Stimulated activated CD4-positive, alpha-beta T cell treated with anti-CD3 and anti-CD28 coated beads, Interleukin-15, amount 100 ng/mL, for 1 hour (primary cell): ENCODE results near the gene C12orf57.

Experiments used
- DNase-seq, 2 donors: peaks; one replicate each; pipeline ENCODE4 v3.0.0-alpha.2; 2020; ENCODE audit warnings: low read depth in 1 of 2, low spot score in 1 of 2

Gene C12orf57

GRCh38 chr12:6952121-6952862 lies 8.5 kb downstream of the C12orf57 start:
- no peak for DNase-seq

- no peak for DNase-seq
Observed at GRCh38 chr12:6952863-6953441, 9.1 kb downstream of the C12orf57 start.

DNA sequence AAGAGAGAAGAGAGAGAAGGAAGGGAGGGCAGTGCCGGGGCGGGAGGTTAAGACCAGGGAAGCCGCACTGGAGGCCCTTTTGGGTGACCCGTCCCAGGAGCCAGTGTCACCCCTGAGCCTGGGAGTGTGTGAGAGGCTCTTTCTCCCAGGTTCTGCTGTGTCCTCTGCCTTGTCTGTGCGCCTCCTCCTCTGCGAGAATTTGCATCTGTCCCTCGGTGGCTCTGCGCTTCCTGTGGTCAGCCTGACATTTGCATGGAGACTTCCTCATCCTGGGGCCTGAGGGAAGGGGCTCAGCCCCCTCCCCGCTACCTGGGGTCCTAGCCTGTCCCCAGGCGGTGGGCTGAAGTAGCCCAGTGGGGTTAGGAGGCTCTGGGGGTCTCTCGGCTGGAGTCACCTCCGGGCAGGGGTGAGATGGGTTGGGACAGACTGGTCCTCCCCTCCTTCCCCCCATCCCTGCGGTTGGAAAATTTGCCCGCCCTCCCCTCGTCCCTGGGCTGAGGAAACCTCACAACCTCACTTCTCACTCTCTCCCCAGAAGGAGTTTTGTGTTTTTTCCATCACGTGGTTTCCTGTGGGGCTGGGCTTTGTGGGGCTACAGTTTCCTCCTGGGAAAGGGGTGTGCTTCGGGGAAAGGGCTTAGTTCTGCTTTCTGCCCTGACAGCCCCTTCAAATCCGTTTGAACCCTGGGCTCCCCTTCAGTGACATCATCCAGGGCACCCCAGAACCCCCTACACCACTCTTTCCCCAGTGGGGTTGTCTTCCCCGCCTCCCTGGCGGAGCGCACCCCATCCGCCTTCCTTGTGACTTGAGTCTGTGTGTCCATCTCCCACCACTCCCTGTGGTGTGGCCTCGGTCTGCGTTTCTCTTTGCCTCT lies 9.9 kb downstream of the C12orf57 start:
- DNase-seq, result peak in 1 of 2 donors; percentile 67

DNA sequence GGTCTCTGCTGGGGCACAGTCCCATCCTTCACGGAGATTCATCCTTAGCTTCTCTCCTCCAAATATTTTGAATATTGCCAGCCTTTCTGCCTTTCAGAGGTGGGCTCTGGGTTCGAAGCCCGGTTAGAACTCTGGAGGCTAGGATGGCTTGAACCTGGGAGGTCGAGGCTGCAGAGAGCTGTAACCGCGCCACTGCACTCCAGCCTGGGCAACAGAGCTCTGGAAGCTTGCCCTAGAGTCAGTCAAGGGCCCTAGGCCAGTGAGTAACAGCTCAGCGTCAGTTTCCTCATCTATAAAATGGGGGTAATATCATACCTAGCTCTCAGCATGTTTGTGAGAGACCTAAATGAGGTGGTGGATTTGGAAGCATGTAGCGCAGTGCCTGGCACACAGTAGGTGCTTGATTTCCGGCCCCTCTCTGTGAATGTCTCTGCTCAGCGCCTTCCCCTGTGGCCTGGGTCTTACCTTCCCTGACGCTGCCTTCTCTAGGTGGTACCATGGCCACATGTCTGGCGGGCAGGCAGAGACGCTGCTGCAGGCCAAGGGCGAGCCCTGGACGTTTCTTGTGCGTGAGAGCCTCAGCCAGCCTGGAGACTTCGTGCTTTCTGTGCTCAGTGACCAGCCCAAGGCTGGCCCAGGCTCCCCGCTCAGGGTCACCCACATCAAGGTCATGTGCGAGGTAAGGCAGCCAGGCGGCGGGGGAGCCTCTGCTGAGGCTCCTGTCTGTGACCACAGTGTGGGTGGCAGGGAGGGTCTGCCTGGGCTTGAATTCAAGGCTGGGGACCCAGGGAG lies 10.7 kb downstream of the C12orf57 start:
- DNase-seq, result no peak

DNA sequence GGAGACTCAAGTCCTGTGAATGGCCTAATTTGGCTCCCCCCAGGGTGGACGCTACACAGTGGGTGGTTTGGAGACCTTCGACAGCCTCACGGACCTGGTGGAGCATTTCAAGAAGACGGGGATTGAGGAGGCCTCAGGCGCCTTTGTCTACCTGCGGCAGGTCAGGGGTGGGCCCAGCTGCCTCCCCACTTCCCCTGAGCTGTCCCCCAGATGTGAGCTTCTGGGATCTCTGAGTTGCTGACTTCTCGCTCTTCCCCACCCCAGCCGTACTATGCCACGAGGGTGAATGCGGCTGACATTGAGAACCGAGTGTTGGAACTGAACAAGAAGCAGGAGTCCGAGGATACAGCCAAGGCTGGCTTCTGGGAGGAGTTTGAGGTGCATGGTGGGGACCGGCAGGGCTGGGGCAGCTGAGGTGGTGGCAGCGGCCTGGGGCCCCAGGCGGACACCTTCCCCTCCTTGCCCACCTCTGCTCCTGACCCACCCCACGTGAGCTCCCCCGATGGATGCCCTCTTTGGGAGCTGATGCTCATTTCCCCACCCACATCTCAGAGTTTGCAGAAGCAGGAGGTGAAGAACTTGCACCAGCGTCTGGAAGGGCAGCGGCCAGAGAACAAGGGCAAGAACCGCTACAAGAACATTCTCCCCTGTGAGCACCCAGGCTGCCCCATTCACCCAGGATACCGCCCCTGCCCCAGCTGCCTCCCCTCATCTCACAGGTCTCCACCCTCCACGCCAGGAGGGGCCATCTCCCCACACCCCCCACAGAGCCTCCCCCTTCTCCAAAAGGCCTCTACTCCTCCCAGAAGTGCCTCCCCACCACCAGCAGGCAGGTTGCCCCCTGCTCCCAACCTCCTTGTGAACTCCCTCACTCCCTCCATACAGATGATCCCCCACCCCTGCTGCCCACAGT lies 11.5 kb downstream of the C12orf57 start:
- DNase-seq, result no peak

DNA sequence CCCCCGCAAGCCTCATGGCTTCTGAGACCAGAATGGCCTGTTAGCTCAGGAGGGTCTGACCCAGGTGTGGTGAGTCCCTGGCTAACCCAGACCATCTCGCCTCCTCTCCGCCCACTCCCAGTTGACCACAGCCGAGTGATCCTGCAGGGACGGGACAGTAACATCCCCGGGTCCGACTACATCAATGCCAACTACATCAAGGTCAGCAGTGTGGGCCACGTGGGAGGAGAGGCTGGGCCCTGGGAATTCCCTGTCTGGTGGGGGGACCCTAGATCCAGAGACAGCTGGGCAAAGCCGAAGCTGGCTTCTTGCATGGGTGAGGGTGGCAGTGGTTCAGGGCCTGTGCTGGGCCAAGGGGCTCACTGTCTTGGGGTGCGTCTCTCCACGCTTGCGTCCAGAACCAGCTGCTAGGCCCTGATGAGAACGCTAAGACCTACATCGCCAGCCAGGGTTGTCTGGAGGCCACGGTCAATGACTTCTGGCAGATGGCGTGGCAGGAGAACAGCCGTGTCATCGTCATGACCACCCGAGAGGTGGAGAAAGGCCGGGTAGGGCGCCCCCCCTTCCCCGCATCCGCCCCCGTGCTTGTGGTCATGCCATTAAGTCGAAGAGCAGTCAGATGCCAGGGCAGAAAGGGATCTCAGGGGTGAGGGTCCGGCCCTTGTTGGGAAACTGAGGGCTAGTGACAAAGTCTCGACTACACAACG lies 12.4 kb downstream of the C12orf57 start:
- no peak for DNase-seq

DNA sequence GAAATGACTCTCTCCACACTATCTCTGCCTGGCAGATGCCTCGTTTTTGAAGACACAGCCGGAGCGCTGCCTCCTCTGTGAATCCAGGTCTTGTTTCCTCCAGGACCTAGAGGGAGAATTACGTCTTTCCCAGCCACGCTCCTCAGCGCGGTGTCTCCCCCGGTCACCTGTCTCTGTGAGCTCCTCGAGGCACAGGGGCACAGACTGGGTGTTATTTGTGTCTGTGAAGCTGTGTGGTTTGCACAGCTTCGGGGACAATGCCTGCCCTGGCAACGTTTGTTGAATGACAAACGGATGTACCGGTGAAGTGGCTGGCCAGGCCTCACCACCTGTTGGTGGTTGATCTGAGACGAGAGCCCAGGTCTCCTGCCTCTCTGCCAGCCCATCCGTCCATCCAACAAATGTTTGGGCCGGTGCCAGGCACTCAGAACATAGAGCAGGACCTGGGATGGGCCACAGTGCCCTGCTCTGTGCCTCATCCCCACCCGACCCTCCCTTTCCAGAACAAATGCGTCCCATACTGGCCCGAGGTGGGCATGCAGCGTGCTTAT lies 13.4 kb downstream of the C12orf57 start:
- DNase-seq, result no peak

DNA sequence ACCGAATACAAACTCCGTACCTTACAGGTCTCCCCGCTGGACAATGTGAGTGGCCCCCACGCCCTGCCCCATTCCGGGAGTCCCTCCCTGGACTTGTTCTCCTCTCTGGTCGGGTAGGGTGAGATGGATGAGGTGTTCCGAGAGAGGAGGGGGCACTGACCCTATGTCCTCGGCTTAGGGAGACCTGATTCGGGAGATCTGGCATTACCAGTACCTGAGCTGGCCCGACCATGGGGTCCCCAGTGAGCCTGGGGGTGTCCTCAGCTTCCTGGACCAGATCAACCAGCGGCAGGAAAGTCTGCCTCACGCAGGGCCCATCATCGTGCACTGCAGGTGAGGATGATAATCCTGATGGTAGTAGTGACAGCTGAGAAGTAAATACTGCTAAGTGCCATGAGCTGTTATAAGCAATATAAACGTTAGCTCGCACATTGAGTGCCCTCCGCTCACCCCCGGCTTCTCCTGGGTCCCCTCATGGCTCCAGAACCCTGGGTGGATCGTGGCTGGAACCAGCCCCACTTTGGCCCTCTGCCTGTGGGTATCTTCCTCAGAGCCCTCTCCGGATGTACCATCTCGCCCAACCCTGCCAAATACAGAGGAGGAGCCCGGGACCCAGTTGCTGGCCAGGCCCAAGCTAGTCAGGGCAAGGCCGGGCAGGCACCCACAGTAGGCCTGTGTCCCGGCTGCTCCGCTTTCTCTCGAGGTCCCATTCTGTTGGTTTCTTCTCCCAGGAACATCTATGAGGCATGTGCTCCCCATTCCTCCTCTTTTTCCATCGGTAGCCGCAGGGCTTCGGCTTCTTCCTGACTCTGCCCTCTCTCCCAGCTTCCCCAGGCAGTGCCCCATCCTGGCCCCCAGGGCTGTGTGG lies 14.2 kb downstream of the C12orf57 start:
- DNase-seq, result no peak

GRCh38 chr12:6958609-6959057 lies 14.8 kb downstream of the C12orf57 start:
- no peak for DNase-seq

DNA sequence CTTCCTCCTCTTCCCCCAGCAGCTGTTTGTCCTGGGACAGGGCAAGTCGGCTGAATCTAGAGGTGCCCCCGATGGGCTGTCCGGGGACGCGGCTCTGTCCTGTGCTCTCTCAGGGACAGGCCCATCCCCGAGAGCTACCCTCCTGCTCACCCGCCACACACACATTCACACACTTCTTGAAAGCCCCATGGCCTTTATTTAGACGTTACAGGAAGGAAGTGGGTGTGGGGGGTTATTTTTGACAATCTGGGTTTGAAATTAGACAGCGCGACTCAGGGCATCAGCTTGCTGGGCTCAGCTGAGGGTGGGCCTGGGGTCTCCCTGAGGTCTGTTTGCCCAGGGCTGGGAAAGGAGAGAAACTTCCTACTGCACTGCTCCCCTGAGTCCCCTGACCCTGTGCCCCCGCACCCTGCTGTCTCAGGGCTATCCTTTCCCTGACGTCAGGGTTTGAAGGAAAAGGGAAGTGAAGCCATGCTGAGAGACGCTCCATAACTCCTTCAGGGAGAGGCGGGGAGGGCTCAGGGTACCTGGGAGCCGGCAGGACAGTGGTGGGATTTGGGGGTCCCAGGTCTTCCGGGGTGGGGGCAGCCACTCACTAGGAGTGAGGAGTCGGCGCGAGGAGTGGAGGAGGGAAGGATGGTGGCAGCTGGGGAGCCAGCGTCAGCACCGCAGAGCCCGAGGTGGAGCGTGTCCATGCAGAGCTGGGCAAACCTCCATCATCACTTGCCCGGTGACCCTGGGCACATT lies 15.4 kb downstream of the C12orf57 start:
- no peak for DNase-seq

- no peak for DNase-seq
Observed at GRCh38 chr12:6959805-6960592, 16.2 kb downstream of the C12orf57 start.

DNA sequence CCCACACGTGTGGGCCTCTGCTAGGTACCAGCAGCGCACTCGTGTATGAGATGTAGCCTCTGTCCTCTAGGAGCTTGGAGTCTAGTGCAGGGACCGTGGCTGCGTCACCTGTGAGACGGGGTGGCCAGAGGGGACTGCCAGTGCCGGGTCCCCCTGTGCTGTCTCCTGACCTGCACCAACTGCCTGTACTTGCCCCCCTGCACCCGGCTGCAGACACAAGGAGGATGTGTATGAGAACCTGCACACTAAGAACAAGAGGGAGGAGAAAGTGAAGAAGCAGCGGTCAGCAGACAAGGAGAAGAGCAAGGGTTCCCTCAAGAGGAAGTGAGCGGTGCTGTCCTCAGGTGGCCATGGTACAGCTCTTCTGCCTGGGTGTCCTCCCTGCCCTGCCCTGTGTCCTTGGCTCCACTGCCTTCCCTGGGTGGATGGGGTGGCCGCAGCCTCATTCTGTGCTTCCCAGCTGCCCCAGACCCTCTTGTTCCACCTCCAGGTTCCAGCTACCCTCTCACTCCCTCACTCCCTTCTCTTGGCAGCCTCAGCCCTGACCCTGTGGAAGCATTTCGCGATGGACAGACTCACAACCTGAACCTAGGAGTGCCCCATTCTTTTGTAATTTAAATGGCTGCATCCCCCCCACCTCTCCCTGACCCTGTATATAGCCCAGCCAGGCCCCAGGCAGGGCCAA lies 16.9 kb downstream of the C12orf57 start:
- DNase-seq, result no peak

GRCh38 chr12:6961278-6961694 lies 17.5 kb downstream of the C12orf57 start:
- peak; percentile 84 to 90 for DNase-seq

GRCh38 chr12:6961695-6962284 lies 18.0 kb downstream of the C12orf57 start:
- DNase-seq, result no peak

GRCh38 chr12:6962285-6963015 lies 18.6 kb downstream of the C12orf57 start:
- DNase-seq, result no peak
